ENCODE measurements around the gene EVI5. TPM values are rescaled to one million over a fixed set of nuclear protein-coding genes. Genes with fewer than 3 reads are reported as not detected.

The EVI5 gene
- total and polyA plus RNA-seq, 2 donors (not counting 1 experiment from before 2014, with no cell fraction given): 1.5 to 36.3 TPM

- Histone ChIP-seq H3K4me3 (ENCODE audit: control extremely low read depth in 1 of 5, extremely low read depth in 1 of 5, insufficient read depth in 1 of 5, low read depth in 2 of 5, low read length in 4 of 5) (no peak overlapping the region), H3K4me1 (ENCODE audit: control insufficient read depth in 2 of 2, insufficient read depth in 2 of 2, low read length in 2 of 2) (peaks cover 23 to 27% of the 10 kb centered on the region in 2 donors), H3K9ac (ENCODE audit: low read length) (no peak overlapping the region), H3K27me3 (replicated peaks in 1 of 4; ENCODE audit: control extremely low read depth in 1 of 4, control insufficient read depth in 3 of 4, insufficient read depth in 4 of 4, low read length in 3 of 4) (peaks cover 0 to 34% (median 14%) of the 10 kb centered on the region in 4 experiments), H3K79me2 (ENCODE audit: control insufficient read depth, insufficient read depth, low read length) (no peaks in the 10 kb centered on the region), H3K36me3 (replicated peaks in 1 of 2; ENCODE audit: control extremely low read depth in 1 of 2, control insufficient read depth in 1 of 2, extremely low read depth in 1 of 2, insufficient read depth in 2 of 2, low read length in 1 of 2) (no peaks in the 10 kb centered on the region), H3K4me2 (replicated peaks; ENCODE audit: low read depth, low read length, poor library complexity, severe bottlenecking) (no peak overlapping the region), H2AFZ (ENCODE audit: insufficient read depth, low read depth, low read length, poor library complexity, severe bottlenecking) (no peak overlapping the region), H4K20me1 (ENCODE audit: control insufficient read depth, insufficient read depth, low read length, poor library complexity, severe bottlenecking) (no peaks in the 10 kb centered on the region), H3K9me3 (ENCODE audit: control extremely low read depth in 1 of 3, control insufficient read depth in 2 of 3, insufficient read depth in 1 of 3, low read length in 2 of 3) (peaks cover 0 to 13% (median 0%) of the 10 kb centered on the region in 3 donors), H3K27ac (ENCODE audit: low read length in 2 of 2) (no peak overlapping the region)
- no peak overlapping the region for H3K4me3 Mint-ChIP-seq
- intact Hi-C loops (cut with micrococcal nuclease): no loop called here
- no peak for TF ChIP-seq CTCF (IDR thresholded peaks at IDR 0.05)
- no peak for TF ChIP-seq EZH2 (IDR thresholded peaks at IDR 0.05; ENCODE audit: borderline replicate concordance, insufficient read depth, low read depth, low read length, poor library complexity, severe bottlenecking)
- no peaks in the 10 kb centered on the region for H3K9me3 Mint-ChIP-seq (ENCODE audit: insufficient read depth)
- peaks cover 24% of the 10 kb centered on the region for H3K27me3 Mint-ChIP-seq
- ATAC-seq (ENCODE audit: low read depth) (no peak), DNase-seq (no peak)
- H3K27ac Mint-ChIP-seq: no peak overlapping the region
- H3K4me1 Mint-ChIP-seq: peaks cover 29% of the 10 kb centered on the region
- ChIA-PET POLR2A (no interaction called here), CTCF (no interaction called here)
- 91% methylated on average over 8 of the region's 9 CpGs for WGBS (ENCODE audit: insufficient coverage)
These were observed 305.3 kb downstream of the EVI5 start for GRCh38 chr1:92479587-92479986.

GRCh38 chr1:92478393-92478792 is 306.5 kb downstream of the EVI5 start:
- ATAC-seq (ENCODE audit: low read depth): no peak

More at GRCh38 chr1:92478393-92478792, 306.5 kb downstream of the EVI5 start:
- intact Hi-C loops (cut with micrococcal nuclease): no loop called here
- Histone ChIP-seq H3K27ac (ENCODE audit: low read length in 2 of 2) (no peak overlapping the region), H3K27me3 (replicated peaks in 1 of 4; ENCODE audit: control extremely low read depth in 1 of 4, control insufficient read depth in 3 of 4, insufficient read depth in 4 of 4, low read length in 3 of 4) (peaks cover 0 to 22% (median 9%) of the 10 kb centered on the region in 4 experiments), H3K9me3 (ENCODE audit: control extremely low read depth in 1 of 3, control insufficient read depth in 2 of 3, insufficient read depth in 1 of 3, low read length in 2 of 3) (peaks cover 0 to 13% (median 0%) of the 10 kb centered on the region in 3 donors), H2AFZ (ENCODE audit: insufficient read depth, low read depth, low read length, poor library complexity, severe bottlenecking) (no peak overlapping the region), H3K4me3 (ENCODE audit: control extremely low read depth in 1 of 5, extremely low read depth in 1 of 5, insufficient read depth in 1 of 5, low read depth in 2 of 5, low read length in 4 of 5) (no peak overlapping the region), H3K36me3 (replicated peaks in 1 of 2; ENCODE audit: control extremely low read depth in 1 of 2, control insufficient read depth in 1 of 2, extremely low read depth in 1 of 2, insufficient read depth in 2 of 2, low read length in 1 of 2) (no peaks in the 10 kb centered on the region), H3K9ac (ENCODE audit: low read length) (no peak overlapping the region), H3K4me1 (ENCODE audit: control insufficient read depth in 2 of 2, insufficient read depth in 2 of 2, low read length in 2 of 2) (peaks cover 13 to 15% of the 10 kb centered on the region in 2 donors), H4K20me1 (ENCODE audit: control insufficient read depth, insufficient read depth, low read length, poor library complexity, severe bottlenecking) (no peaks in the 10 kb centered on the region), H3K79me2 (ENCODE audit: control insufficient read depth, insufficient read depth, low read length) (no peaks in the 10 kb centered on the region), H3K4me2 (replicated peaks; ENCODE audit: low read depth, low read length, poor library complexity, severe bottlenecking) (no peak overlapping the region)
- no peak overlapping the region for H3K4me3 Mint-ChIP-seq
- no peak for TF ChIP-seq EZH2 (IDR thresholded peaks at IDR 0.05; ENCODE audit: borderline replicate concordance, insufficient read depth, low read depth, low read length, poor library complexity, severe bottlenecking)
- no peak for TF ChIP-seq CTCF (IDR thresholded peaks at IDR 0.05)
- CTCF ChIA-PET: no interaction called here
- H3K27me3 Mint-ChIP-seq: peaks cover 13% of the 10 kb centered on the region
- no peaks in the 10 kb centered on the region for H3K9me3 Mint-ChIP-seq (ENCODE audit: insufficient read depth)
- H3K27ac Mint-ChIP-seq: no peak overlapping the region
- 100% methylated on average over 1 of the region's 3 CpGs for WGBS (ENCODE audit: insufficient coverage)
- POLR2A ChIA-PET: no interaction called here
- peaks cover 25% of the 10 kb centered on the region for H3K4me1 Mint-ChIP-seq
- DNase-seq: no peak

Measured in B cell (primary cell).